HG03159 (cell line): ENCODE data around the gene SPEM3.

Experiments
- ATAC-seq: cut with Tn5 transposase; IDR thresholded peaks from one replicate; pipeline ENCODE4 v1.9.1; 2021; ENCODE audit warnings: mild to moderate bottlenecking, moderate library complexity; ENCODE audit not compliant: unreplicated experiment

The SPEM3 gene

DNA sequence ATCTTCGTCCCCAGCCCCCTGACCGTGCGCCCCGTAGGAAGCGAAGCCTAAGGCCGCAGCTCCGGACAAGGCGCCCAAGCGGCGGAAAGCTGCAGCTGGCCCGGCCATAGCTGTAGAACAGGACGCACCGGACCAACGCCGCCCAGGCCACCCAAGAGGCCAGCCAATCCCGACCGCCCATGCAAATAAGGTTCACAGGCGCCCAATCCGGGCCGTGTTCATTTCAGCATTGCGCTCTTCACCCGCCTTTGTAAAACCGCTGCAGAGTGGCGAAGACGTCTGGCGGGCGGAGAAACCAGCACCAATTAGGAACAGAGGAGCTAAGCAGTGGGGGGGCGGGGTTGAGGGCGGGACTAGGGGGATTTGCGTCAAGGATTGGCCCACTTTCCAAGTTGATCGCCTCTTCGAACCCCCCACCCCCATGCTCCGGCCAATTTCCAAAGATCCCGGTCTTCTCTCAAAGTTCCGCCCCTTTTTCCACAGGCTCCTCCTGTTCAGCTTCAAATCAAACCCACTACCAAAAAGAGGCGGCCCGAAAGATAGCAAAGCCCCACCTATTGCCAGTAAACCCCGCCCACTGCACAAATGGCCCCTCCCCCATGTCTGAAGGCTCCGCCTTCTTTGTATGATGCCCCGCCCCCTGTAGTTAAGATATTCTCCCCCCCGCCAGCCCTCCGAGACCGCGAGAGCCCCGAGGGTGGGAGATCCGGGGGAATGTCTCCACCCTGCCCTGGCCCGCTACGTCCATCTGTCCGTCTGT lies 24.5 kb upstream of the SPEM3 start, which contains the start of gene TMEM256:
Gene TMEM256 (minus strand): TSS at position 121 of the 760 bp plus-strand sequence. CDS start 13 bp downstream, at position 108.
- peak; percentile 92 for ATAC-seq

DNA sequence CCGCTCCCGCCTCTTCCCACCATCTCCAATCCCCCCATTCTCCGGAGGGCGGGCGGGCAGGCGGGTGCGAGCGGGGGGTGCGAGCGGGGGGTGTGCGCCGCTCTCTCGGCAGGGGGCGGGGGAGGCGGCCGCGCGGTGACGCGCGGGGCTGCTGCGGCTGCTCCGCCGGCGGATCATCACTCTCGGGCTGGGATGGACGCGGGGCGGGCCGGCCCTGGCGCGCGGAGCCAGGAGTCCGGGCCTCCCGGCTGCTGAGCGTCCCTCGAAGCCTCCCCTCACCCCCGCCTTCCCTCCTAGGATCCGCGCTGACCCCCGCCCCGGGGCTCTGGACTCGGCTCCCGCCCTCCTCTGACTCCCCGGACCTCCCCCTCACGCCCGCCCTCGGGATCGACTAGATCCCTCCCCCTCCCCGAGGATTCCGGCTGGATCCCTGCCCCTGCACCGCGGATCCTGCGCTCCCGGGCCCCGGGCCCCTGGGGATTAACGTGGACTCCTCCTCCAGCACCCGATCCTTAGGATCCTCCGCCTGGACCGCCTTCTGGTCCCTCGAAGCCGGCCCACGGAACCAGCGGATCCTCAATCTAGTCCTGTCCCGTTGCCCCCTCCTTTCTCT lies 23.8 kb upstream of the SPEM3 start:
- ATAC-seq: peak; percentile 17

DNA sequence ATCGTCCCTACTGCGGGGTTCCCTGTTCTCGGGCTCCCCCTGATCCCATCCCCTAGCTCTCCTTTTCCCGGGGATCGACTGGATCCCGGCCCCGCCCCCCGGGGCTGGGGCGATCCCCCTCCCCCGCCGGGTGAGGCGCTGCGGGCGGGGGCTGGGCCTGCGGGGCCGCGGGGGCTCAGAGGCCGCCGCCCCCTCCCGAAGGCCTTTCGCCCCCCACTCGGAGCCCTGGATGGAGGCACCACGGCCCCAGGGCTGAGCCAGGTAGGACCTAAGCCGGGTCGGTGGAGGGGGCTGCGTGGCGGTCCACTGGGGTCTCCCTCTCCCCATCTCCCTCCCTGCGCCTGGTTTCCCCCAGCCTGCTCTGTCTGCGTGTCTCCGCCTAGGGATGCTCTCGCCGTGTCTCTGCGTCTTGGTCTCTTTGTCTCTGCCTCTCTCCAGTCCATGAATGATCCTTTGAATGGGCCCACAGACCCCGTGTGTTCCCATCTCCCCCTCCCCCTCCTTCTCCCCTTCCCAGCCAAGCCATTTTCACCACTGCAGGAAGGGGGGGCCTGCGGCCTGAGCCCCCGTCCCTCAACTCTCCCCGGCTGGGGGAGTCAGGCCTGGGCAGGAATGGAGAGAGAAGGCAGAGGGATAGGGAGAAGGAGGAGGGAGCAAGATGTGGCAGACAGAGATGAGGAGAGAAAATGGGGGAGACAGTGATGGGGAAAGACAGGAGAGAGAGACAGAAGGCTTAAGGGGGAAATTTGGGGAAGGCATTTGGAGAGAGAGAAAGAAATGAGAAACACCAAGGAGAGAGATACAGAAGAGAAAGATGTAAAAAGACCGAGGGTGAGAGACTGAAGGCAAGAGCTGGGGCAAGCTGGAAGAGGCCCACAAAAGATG lies 23.1 kb upstream of the SPEM3 start:
- ATAC-seq: no peak

DNA sequence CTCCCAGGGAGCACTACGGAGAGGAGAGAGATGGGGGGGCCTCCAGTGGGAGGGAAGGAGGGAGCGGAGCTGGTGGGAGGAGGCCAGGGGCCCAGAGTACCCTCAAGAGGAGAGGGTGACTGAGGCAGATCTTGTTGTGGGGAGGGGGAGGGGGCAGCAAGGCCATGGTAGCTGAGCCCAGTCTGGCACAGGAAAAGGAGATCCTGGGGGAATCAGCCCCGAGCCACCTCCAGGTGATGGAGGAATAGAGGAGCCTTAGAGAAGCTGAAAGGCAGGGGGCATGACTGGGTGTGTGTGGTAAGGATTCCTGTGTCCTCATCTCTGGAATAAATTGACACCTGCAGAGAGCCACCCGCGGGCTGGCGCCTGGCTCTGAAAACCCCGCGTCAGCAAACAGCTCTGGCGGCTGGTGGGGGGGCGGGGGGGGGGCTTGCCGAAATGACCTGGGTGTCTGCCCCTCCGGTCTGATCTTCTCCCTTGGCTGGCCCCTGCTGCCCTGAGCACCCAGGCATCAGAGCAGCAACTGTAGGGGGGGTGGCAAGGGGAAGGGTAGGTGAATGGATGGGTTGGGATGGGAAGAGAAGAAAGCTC lies 22.3 kb upstream of the SPEM3 start:
- no peak for ATAC-seq

DNA sequence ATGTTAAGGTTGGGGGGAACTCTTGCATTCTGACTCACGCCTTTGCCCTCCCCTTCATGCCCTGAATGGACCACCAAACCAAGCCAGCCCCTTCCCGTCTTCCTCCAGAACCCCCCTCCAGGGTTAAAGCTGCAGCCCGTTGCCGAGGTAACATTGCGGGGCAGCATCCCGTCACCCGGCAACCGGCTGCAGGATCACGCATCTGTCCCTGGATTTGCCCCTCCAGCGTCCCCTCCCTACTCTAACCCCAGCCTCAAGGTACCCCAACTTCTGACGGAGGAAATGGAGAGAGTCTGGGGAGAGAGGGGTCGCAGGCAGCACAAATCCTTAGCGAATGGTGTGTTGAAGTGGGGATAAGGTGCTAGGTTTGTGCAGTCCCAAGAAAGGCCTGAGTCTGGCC lies 21.6 kb upstream of the SPEM3 start:
- no peak for ATAC-seq

DNA sequence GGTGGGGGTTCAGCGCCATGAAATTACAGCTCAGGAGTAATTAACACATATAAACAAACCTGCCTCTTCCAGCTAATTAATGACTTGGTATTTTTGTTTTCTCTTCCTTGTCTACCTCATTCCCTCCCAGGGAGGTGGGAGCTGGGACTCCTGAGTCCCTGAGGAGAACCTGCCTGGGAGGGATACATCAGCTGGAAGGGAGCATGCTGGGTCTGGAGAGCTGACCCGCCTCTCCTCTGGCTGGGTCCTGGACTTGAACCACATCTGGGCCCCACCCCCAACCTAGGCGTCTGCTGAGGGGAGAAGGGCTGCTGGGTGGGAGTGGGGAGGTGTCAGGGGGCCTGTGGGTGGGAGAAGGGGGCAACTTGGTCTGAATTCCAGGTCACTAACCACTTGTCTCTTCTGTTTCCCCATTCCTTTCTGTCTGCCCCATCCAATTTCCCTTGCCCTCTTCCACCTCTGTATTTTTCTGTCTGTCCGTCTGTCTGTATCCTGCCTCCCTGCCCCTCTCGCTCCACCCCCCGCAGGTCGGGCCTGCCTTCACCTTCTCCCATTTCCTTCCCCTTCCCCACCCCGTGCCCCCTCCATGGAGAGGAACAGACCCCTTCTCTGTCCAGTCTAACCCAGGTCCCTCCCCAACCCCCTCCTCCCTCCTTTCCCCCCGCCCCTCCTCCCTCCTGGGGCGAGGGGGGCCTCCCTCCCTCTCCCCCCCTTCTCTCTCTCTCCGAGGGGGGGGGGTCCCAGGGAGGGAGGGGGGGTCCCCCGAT lies 21.0 kb upstream of the SPEM3 start, which contains the start of gene NLGN2:
Gene NLGN2 (plus strand): TSS at position 361 of the 767 bp plus-strand sequence. CDS start 411 bp downstream, outside the sequence.
- ATAC-seq: no peak

DNA sequence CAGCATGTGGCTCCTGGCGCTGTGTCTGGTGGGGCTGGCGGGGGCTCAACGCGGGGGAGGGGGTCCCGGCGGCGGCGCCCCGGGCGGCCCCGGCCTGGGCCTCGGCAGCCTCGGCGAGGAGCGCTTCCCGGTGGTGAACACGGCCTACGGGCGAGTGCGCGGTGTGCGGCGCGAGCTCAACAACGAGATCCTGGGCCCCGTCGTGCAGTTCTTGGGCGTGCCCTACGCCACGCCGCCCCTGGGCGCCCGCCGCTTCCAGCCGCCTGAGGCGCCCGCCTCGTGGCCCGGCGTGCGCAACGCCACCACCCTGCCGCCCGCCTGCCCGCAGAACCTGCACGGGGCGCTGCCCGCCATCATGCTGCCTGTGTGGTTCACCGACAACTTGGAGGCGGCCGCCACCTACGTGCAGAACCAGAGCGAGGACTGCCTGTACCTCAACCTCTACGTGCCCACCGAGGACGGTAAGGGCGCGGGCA lies 20.4 kb upstream of the SPEM3 start:
- no peak for ATAC-seq

DNA sequence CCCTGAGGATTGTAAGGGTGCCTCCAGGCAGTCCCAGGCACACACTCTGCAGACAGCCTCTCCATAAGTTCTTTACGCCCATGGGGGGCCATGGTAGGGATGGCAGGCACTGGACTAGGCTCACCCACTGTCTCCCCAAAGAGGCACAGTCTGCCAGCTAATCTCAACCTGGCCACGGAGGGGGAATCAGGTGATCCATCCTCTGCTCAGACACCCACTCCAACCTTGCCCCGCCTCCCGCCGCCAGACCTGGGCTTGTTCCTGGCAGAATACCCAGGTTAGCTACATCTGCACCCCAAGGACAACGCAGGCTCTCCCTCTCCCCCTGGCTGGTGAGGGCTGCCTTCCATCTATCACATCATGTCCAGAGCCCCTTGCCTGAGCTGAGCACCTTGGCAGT lies 19.8 kb upstream of the SPEM3 start:
- no peak for ATAC-seq

DNA sequence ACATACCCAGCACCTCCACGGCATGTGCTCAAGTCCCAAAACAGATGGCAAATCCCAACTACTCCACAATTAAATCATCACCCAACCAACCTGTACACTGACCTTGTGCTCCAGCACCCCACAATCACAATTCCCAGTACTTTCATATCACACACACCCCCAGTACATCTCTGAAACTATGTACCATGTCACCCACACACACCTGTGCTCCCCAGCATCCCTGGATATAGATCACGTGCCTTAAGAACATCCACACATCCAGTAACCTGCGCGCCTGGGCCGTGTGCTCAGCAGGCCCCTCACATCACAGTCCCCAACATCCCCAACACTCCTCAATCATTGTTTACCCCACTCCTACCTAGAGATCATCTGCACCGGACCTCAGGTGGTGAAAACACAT lies 18.9 kb upstream of the SPEM3 start:
- ATAC-seq: no peak

DNA sequence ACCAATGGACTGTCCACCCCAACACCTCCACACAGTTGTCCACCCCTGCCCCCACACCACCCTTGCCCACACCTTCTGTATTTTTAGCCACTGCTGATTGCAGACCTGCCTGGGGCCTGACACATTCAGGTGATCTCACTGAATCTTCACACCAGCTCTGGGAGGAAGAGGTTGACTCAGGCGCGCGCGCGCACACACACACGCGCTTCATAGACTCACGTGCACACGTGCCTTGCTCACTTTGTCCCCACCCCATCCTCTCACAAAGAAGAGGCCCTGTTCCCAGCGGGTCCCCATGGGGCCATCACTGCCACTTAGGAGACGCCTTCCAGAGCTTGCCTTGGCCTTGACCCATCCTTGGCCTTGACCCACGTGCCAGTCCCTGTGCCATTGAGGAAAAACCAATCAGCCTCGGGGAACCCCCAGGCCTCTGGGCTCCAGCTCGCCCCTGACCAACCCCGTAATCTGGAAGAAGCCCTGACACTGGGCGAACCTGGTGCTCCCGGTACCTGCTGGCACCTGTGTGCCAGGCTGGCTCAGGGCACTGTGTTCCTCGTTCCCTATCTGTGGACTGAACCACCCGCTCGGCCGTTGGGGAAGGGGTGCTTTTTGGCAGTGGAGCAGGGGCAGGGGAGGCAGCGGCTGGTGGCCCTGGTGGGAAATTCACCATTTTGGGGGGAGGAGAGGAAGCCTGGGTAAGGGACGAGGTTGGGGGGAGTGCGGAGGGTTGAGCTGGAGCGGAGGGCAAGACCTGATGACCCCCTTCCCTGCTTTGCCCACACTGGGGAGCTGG lies 17.8 kb upstream of the SPEM3 start:
- ATAC-seq: no peak

DNA sequence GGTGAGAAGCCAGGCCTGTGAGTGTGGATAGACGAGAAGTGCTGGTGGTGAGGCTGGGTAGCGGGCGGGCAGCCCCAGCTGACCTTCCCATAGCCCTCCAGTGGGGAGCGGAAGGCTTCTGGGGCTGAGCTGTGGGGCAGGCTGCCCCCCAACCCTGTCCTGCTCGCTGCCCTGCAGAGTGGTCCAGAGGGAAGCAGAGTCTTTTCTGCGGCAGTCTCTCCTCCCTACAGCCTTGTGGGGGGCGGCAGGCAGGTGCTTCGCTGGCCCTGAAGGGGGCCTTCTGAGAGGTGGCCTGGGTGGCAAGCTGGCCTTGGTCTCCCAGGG lies 17.3 kb upstream of the SPEM3 start:
- ATAC-seq: no peak

DNA sequence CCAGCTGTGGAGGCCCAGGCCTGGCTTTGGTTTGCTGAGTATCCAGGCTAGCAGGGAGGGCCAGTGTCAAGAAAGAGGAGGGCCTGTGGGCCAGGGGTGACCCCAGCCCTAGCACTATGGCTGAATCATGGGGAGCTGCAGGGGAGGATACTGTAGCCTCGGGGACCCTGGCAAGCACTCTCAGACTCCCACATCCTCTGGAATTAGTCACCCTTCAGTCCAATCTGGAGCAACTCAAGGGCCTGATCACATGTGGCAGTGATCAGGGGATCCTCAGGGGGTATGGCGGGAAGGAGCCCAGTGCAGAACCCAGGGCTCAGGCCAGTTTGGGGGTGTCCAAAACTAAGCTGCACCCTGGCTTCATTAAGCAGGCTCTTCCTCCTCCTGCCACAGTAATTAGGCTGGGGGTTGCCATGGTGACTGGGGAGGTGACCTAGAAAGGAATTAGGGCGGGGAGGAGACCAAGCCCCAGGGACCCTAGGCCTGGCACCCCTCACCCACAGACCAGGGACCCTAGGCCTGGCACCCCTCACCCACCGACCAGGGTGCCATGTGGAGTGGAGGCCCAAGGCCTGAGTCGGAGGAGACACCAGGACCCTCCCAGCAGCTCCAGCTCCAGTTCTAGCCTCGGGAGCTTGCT lies 15.2 kb upstream of the SPEM3 start:
- no peak for ATAC-seq

DNA sequence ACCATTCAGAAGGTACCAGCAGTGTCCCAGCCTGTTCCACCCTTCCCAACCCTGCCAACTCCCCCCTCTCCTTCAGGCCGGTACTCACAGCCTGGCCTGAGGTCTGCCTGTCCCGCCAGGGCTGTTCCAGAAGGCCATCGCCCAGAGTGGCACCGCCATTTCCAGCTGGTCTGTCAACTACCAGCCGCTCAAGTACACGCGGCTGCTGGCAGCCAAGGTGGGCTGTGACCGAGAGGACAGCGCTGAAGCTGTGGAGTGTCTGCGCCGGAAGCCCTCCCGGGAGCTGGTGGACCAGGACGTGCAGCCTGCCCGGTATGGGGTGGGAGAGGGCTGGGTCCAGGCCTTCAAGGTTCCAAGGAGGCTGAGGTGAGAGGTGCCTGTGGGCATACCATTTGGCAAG lies 13.8 kb upstream of the SPEM3 start:
- ATAC-seq: no peak

DNA sequence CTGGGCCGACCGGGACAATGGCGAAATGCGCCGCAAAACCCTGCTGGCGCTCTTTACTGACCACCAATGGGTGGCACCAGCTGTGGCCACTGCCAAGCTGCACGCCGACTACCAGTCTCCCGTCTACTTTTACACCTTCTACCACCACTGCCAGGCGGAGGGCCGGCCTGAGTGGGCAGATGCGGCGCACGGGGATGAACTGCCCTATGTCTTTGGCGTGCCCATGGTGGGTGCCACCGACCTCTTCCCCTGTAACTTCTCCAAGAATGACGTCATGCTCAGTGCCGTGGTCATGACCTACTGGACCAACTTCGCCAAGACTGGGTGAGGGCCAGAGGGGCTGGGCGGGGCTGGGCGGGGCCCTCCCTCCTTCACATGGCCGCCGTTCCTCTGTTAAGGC lies 12.9 kb upstream of the SPEM3 start:
- no peak for ATAC-seq

DNA sequence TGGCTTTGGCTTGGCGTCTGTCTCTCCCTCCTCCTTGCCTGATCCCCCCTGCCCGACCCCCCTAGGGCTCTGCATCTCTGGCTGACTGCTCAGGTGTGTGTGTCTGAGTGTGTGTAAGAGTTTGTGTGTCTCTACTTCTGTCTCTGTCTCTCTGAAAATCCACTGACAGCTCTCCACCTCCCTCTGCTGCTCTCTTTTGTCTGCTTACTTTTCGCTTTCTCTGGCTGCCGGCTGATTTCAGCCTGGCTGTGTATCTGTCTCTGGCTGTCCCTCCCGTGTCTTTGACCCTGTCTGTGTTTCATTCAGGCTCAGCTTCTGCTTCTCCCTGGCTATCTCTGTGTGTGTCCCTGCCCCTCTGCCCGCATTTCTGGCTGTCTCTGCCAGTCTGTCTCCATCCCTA lies 12.3 kb upstream of the SPEM3 start:
- ATAC-seq: no peak

DNA sequence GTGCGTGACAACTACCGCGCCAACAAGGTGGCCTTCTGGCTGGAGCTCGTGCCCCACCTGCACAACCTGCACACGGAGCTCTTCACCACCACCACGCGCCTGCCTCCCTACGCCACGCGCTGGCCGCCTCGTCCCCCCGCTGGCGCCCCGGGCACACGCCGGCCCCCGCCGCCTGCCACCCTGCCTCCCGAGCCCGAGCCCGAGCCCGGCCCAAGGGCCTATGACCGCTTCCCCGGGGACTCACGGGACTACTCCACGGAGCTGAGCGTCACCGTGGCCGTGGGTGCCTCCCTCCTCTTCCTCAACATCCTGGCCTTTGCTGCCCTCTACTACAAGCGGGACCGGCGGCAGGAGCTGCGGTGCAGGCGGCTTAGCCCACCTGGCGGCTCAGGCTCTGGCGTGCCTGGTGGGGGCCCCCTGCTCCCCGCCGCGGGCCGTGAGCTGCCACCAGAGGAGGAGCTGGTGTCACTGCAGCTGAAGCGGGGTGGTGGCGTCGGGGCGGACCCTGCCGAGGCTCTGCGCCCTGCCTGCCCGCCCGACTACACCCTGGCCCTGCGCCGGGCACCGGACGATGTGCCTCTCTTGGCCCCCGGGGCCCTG lies 11.5 kb upstream of the SPEM3 start:
- no peak for ATAC-seq

DNA sequence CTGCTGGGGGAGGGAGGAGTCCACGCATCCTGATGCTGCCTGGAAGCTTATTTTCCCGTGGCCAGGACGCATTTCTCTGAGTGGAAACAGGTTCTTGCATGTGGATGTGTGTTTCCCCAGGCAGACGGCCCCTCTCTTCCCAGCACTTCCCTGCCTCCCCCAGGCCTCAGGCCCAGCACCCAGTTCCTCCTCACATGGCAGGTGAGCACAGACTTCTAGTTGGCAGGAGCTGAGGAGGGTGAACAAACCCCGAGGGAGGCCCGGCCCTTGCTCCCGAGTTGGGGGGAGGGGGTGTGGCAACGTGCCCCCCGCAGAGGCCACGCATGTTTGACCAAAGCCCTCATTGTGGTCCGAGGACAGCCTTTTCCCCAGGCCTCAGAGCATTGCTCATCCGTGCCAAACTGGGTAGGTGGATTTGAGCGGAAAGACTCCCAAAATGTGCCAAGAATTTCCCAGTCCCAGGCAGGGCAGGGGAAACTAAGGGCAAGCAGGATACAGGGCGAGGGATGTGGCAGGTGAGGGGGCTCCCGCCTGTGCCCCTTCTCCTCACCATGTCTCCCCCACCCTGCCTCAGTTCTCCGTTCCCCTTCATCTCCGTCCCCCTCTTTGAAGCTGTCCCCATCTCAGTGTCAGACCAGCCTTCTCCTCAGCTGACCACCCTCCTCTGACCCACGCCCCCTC lies 10.0 kb upstream of the SPEM3 start:
- ATAC-seq: no peak
